ENCODE data around the gene CYBC1.

GRCh38 chr17:82411396-82412053 is 39.0 kb downstream of the CYBC1 start:
- TF ChIP-seq EZH2phosphoT487 (IDR thresholded peaks at IDR 0.05; ENCODE audit: low read length) (no peak), CTCF (IDR thresholded peaks at IDR 0.05; ENCODE audit: low read length) (no peak)

All from MM.1S (cell line).